ENCODE measurements around the gene TMEM30B. TPM values are rescaled to one million over a fixed set of nuclear protein-coding genes. Genes with fewer than 3 reads are reported as not detected.
A peak's percentile ranks its signal among the peaks of the same experiment; 100 is the strongest.

TMEM30B gene
- total RNA-seq, 1 donor from 2014 or later: 0.36 TPM

GRCh38 chr14:61247935-61248334, 33.2 kb downstream of the TMEM30B start:
- H2AFZ ChIP-seq (ENCODE audit: low read depth, low read length): peak overlapping the region; percentile 0
- TF ChIP-seq, protein P1, sequence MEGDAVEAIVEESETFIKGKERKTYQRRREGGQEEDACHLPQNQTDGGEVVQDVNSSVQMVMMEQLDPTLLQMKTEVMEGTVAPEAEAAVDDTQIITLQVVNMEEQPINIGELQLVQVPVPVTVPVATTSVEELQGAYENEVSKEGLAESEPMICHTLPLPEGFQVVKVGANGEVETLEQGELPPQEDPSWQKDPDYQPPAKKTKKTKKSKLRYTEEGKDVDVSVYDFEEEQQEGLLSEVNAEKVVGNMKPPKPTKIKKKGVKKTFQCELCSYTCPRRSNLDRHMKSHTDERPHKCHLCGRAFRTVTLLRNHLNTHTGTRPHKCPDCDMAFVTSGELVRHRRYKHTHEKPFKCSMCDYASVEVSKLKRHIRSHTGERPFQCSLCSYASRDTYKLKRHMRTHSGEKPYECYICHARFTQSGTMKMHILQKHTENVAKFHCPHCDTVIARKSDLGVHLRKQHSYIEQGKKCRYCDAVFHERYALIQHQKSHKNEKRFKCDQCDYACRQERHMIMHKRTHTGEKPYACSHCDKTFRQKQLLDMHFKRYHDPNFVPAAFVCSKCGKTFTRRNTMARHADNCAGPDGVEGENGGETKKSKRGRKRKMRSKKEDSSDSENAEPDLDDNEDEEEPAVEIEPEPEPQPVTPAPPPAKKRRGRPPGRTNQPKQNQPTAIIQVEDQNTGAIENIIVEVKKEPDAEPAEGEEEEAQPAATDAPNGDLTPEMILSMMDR (IDR thresholded peaks at IDR 0.05; ENCODE audit: insufficient read depth, low read depth, low read length): no peak
- no peak for TF ChIP-seq EZH2 (IDR thresholded peaks at IDR 0.05; ENCODE audit: insufficient read depth, low read length)
- no peak overlapping the region for H3K4me3 ChIP-seq (ENCODE audit: insufficient read depth, low read depth, low read length)
- H3K27ac ChIP-seq (ENCODE audit: low read depth, low read length): peak overlapping the region; percentile 41
- Mint-ChIP-seq H3K9me3 (ENCODE audit: unreplicated experiment) (peaks cover 5% of the 10 kb centered on the region), H3K36me3 (ENCODE audit: low read depth, unreplicated experiment) (no peaks in the 10 kb centered on the region), H3K4me3 (ENCODE audit: unreplicated experiment) (no peak overlapping the region), H3K4me1 (ENCODE audit: low read depth, unreplicated experiment) (peaks cover 6% of the 10 kb centered on the region), H3K27me3 (ENCODE audit: low read depth, unreplicated experiment) (peaks cover 3% of the 10 kb centered on the region), H3K27ac (ENCODE audit: unreplicated experiment) (peak overlapping the region; percentile 34)
- no peaks in the 10 kb centered on the region for H4K20me1 ChIP-seq (ENCODE audit: insufficient read depth, low read length)
- no peaks in the 10 kb centered on the region for H3K9me3 ChIP-seq (ENCODE audit: insufficient read depth, low read depth, low read length)
- DNase-seq (ENCODE audit: low read depth): peak; percentile 97
- no peaks in the 10 kb centered on the region for H3K36me3 ChIP-seq (ENCODE audit: insufficient read depth, low read length)
- H3K4me2 ChIP-seq (ENCODE audit: low read length): peak overlapping the region; percentile 31
- no peak for FAIRE-seq
- no peaks in the 10 kb centered on the region for H3K27me3 ChIP-seq (ENCODE audit: insufficient read depth, low read length)
- peak overlapping the region; percentile 7 for H3K9ac ChIP-seq (ENCODE audit: low read length)
- H3K79me2 ChIP-seq (ENCODE audit: insufficient read depth, low read length): no peaks in the 10 kb centered on the region
- H3K4me1 ChIP-seq (ENCODE audit: insufficient read depth, low read length): peaks cover 14% of the 10 kb centered on the region

- Mint-ChIP-seq H3K9me3 (ENCODE audit: unreplicated experiment) (peaks cover 5% of the 10 kb centered on the region), H3K36me3 (ENCODE audit: low read depth, unreplicated experiment) (no peaks in the 10 kb centered on the region), H3K27ac (ENCODE audit: unreplicated experiment) (no peak overlapping the region), H3K4me3 (ENCODE audit: unreplicated experiment) (no peak overlapping the region), H3K27me3 (ENCODE audit: low read depth, unreplicated experiment) (peaks cover 3% of the 10 kb centered on the region), H3K4me1 (ENCODE audit: low read depth, unreplicated experiment) (peaks cover 6% of the 10 kb centered on the region)
- Histone ChIP-seq H3K79me2 (ENCODE audit: insufficient read depth, low read length) (no peaks in the 10 kb centered on the region), H4K20me1 (ENCODE audit: insufficient read depth, low read length) (no peaks in the 10 kb centered on the region), H3K9me3 (ENCODE audit: insufficient read depth, low read depth, low read length) (no peaks in the 10 kb centered on the region), H3K4me3 (ENCODE audit: insufficient read depth, low read depth, low read length) (no peak overlapping the region), H2AFZ (ENCODE audit: low read depth, low read length) (no peak overlapping the region), H3K27me3 (ENCODE audit: insufficient read depth, low read length) (no peaks in the 10 kb centered on the region), H3K9ac (ENCODE audit: low read length) (no peak overlapping the region), H3K27ac (ENCODE audit: low read depth, low read length) (no peak overlapping the region), H3K4me2 (ENCODE audit: low read length) (no peak overlapping the region), H3K36me3 (ENCODE audit: insufficient read depth, low read length) (no peaks in the 10 kb centered on the region), H3K4me1 (ENCODE audit: insufficient read depth, low read length) (peaks cover 8% of the 10 kb centered on the region)
- DNase-seq (ENCODE audit: low read depth) (no peak), FAIRE-seq (no peak)
- no peak for TF ChIP-seq EZH2 (IDR thresholded peaks at IDR 0.05; ENCODE audit: insufficient read depth, low read length)
- TF ChIP-seq, protein P1 (IDR thresholded peaks at IDR 0.05; ENCODE audit: insufficient read depth, low read depth, low read length): no peak
Observed at GRCh38 chr14:61246721-61247120, 34.4 kb downstream of the TMEM30B start.

DNA sequence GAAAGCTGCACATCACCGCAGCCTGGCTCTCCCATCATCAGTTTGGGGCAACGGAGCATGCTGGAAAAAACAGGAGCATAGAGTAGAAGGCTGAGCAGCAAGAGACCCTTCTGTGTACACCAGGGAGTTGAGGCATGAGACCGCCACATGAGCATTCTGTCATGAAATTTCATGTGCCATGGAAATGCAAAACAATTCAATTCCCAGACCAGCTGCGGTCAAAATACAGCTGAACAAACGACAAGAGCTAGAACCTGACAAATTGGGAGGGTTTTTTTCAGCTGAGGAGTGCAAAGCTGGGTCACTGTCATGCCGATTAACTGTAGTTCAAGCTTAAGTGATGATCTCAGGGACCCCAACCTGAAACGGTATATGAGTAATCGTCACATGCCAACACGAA, 37.1 kb downstream of the TMEM30B start:
- H2AFZ ChIP-seq (ENCODE audit: low read depth, low read length): no peak overlapping the region
- TF ChIP-seq EZH2 (IDR thresholded peaks at IDR 0.05; ENCODE audit: insufficient read depth, low read length): no peak
- TF ChIP-seq, protein P1 (IDR thresholded peaks at IDR 0.05; ENCODE audit: insufficient read depth, low read depth, low read length): no peak
- FAIRE-seq: no peak

More for the DNA sequence above, 37.1 kb downstream of the TMEM30B start:
- H3K27ac Mint-ChIP-seq (ENCODE audit: unreplicated experiment): no peak overlapping the region
- no peak overlapping the region for H3K4me3 ChIP-seq (ENCODE audit: insufficient read depth, low read depth, low read length)
- no peaks in the 10 kb centered on the region for H3K27me3 ChIP-seq (ENCODE audit: insufficient read depth, low read length)
- H3K4me1 ChIP-seq (ENCODE audit: insufficient read depth, low read length): peaks cover 8% of the 10 kb centered on the region
- H3K9ac ChIP-seq (ENCODE audit: low read length): no peak overlapping the region
- no peaks in the 10 kb centered on the region for H3K79me2 ChIP-seq (ENCODE audit: insufficient read depth, low read length)
- peaks cover 3% of the 10 kb centered on the region for H3K27me3 Mint-ChIP-seq (ENCODE audit: low read depth, unreplicated experiment)
- no peak overlapping the region for H3K4me2 ChIP-seq (ENCODE audit: low read length)
- peaks cover 10% of the 10 kb centered on the region for H3K9me3 ChIP-seq (ENCODE audit: insufficient read depth, low read depth, low read length)
- H3K4me3 Mint-ChIP-seq (ENCODE audit: unreplicated experiment): no peak overlapping the region
- no peaks in the 10 kb centered on the region for H4K20me1 ChIP-seq (ENCODE audit: insufficient read depth, low read length)
- no peak overlapping the region for H3K27ac ChIP-seq (ENCODE audit: low read depth, low read length)
- no peaks in the 10 kb centered on the region for H3K36me3 Mint-ChIP-seq (ENCODE audit: low read depth, unreplicated experiment)
- peak; percentile 48 for DNase-seq (ENCODE audit: low read depth)
- H3K4me1 Mint-ChIP-seq (ENCODE audit: low read depth, unreplicated experiment): peaks cover 6% of the 10 kb centered on the region
- no peaks in the 10 kb centered on the region for H3K36me3 ChIP-seq (ENCODE audit: insufficient read depth, low read length)
- H3K9me3 Mint-ChIP-seq (ENCODE audit: unreplicated experiment): peaks cover 5% of the 10 kb centered on the region
